HG03565 (cell line): Measurements from ENCODE around the gene NODAL.

ENCODE experiments used
- ATAC-seq: cut with Tn5 transposase; IDR thresholded peaks from one replicate; pipeline ENCODE4 v1.9.1; 2021; ENCODE audit warnings: mild to moderate bottlenecking, moderate library complexity; ENCODE audit not compliant: unreplicated experiment

Gene NODAL

GRCh38 chr10:70465278-70465677, 23.8 kb upstream of the NODAL start:
- ATAC-seq = no peak

DNA sequence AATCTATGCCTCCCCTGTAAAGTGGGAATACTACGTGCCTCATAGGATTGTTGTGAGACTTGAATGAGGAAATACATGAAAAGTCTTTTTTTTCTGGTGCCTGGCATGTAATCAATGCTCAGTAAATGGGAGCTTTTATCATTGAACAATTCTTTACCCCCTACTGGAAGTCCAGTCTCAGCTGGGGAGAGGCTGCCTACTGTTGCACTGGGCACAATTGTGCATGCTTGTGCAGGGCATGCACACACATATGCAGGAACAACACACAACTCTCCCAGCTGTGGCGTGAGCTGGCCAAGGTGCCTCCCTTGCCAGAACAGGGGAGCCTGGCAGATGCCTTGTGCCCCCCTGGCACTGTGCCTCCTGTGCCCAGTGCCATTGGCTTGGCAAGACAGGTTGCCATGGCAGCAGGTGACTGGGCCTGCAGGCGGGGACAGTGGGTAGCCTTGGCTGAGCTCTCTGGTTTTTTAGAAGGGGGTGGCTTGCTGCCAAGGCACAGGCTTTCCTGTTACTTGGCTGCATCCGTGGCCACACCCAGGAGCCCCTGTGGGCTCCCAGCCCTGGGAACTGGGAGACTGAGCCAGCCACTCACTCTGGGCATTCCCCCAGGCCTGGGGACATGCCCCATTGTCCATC, 21.0 kb upstream of the NODAL start:
- no peak for ATAC-seq

DNA sequence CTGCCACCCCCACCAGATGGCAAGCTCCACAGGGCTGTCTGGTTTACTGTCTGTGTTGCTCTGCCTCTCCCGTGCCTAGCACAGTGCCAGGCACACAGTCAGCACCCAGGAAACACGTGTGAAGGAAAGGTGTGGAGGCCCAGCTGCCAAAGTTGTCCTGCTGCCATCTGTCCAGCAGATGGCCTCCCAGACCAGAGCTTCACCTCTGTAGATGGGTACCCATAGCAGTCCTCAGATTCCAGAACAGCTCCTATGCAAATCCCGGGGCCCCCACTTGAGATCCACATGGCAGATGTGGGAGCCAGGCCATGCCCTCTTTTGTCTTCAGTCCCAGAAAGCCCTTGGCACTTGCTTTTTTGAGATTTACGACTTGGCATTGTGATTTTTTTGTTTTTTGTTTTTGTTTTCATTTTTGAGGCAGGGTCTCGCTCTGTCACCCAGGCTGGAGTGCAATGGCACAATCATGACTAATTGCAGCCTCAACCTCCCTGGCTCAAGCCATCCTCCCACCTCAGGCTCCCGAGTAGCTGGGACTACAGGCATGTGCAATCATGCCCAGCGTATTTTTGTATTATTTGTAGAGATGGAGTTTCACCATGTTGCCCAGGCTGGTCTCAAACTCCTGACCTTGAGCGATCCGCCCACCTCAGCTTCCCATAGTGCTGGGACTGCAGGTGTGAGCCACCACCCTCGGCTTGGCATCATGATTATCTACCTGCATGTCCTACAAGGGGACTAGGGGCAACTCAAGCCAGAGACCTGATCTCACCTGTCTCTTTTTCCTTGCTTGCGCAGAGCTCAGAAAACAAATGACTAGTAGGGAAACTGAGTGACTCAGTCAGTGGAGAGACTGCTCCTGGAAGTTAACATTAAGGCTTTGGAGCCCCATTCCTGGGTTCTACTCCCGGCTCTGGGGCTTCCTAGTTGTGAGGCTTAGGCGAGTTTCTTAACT, 20.2 kb upstream of the NODAL start:
- no peak for ATAC-seq

GRCh38 chr10:70459774-70460490, 18.5 kb upstream of the NODAL start:
- no peak for ATAC-seq

GRCh38 chr10:70459061-70459773, 17.7 kb upstream of the NODAL start:
- ATAC-seq = no peak

DNA sequence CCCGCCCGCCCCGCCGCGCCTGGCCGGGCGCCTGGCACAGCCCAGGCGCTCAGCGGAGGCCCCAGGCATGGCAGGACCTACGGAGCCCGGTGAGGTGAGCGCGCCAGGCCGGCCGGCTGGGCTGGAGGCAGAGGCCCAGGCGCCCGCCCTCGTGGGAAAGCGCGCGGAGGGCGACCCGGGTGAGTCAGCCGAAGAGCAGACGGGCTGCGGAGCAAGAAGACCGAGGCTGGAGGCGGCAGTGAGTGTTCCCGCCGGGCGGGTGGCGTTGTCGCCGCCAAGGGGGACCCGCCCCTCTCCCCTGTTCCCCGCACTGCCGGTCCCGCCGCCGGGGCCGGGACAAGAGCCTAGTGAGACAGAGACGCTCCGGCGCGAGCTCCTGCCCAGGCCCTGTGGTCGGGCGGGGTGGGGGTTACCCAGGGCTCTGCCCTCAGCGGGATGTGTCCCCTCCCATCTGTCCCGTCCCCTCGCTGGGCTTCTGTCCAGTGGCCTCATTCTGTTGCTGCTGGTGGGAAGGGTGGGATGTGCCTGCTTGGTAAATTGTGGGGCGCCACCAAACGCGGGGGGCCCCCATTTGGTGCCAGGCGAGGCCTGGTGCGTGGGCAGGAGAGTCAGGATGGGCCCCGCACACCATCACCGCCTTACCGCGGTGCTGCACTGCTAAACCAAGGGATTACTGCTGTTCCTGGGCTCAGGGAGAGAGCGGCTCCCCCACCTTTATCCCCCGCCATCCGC, 17.0 kb upstream of the NODAL start:
- no peak for ATAC-seq

DNA sequence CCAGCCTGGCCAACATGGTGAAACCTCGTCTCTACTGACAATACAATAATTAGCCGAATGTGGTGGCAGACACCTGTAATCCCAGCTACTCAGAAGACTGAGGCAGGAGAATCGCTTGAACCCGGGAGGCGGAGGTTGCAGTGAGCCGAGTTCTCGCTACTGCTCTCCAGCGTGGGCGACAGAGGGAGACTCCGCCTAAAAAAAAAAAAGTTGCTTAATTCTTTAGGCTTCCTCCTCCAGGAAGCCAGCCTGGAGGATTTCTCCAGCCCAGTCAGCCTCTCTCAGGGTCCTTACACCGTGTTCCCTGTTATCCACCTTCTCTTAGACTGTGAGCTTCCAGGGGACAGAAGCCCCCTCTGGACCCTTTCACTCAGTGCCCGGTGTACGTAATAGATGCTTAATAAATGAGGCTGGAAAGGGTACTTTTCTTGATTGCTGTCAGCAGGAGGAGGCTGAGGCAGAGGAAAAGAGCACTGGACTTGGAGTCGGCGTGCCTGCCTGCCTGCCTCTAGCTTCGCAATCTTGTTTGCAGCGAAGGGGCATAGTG, 16.4 kb upstream of the NODAL start:
- ATAC-seq = no peak

DNA sequence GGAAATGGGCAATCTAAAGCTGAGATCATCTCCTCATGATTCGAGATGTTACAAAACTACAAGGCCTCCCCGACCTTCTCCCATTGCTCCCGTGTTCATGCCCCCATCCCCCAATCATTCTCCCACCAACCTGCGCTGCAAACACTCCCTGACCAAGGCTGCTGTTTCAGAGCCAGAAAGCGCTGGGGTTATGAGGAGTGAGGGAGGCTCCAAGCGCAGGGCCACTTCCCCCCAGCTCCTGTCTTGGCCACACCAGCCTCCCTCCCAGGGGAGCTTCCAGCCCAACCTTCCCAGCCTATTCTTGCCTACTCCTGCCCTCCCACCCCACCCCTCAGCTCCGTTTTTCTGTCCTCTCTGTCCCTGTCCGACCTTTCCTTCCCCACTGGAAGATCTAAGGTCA, 14.7 kb upstream of the NODAL start:
- no peak for ATAC-seq

DNA sequence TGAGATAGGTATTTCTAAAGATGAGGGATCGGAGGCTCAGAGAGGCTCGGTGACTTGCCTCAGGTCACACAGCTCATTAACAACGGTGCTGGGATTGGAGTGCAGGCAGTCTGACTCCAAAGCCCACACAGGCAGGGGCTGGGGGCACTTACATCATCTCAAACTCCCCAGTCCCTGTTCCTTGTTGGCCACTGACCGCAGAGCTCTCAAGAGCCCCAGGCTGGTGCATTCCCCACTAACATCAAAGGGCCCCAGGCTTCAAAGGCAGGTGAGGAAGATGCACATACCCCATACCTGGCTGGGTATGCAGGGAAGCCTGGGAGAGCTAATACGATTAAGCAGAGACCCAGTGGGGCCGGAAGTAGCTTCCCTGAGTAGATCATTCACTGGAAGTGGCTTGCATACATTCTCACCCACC, 13.7 kb upstream of the NODAL start:
- no peak for ATAC-seq

GRCh38 chr10:70448236-70448635, 6.8 kb upstream of the NODAL start:
- ATAC-seq = no peak

DNA sequence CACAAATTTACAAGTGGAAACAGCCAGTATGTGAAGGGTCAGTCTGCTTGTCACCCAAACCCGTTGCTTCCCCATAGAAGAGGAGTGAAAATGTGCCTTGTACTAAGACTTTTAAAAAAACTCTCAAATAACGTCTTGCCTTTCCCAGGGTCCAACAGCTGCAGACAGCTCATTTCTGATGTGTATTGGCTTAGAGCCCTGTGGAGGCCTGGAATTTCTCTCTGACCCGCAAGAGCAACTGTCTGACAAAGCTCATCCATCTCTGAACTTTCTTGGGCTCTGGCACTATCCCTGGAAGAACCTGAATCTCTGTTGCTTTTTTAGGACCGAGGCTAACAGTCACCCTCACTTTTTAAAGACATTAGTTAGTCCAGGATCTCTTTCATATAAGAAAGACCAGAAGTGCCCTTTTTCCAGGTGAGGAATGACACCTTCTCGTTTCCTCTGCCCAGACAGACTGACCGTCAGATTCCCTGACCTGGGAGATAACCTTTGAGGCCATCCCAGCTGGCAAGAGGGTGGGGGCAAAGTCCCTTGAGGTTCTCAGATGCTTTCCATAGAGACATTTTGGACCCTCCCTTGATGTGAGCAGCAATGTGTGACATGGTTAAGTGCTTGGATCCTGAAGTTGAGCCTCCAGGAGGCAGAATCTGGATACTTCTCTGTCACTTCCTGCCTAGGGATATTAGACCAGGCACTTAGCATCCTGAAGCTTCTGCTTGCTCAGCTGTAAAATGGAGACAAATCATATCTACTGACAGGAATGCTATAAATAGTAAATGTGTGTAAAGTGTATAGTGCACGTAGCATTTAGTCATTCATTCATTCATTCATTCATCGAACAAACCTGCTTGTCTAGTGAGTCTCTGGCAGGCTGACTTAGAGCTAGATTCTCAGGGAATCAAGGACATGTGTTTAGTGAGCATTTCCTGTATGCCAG, 4.5 kb upstream of the NODAL start:
- no peak for ATAC-seq

- ATAC-seq = no peak
Observed at GRCh38 chr10:70444744-70445143, 3.3 kb upstream of the NODAL start.

GRCh38 chr10:70442332-70442988, 979 bp upstream of the NODAL start:
- ATAC-seq = no peak

GRCh38 chr10:70441895-70442309, 421 bp upstream of the NODAL start:
- no peak for ATAC-seq

GRCh38 chr10:70440296-70441160, 953 bp downstream of the NODAL start:
- ATAC-seq = no peak

DNA sequence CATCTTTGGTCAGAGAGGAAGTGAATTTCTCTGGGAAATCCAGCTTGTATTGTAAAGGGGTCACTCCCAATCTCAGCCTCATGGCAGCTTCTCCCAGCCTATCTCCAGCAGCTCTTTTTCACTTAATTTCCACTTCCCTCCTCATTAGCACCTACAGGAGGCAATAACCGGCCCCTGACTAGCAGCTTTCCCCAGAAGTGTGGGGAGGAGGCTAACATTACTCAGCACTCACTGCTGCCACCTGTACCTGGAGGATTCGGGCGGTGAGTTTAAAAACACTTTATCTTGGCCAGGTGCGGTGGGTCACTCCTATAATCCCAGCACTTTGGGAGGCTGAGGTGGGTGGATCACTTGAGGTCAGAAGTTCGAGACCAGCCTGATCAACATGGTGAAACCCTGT, 3.8 kb downstream of the NODAL start:
- ATAC-seq = no peak
